Fibroblast of mammary gland (primary cell): Measurements from ENCODE around the gene TTLL5.

Experiments used
- DNase-seq: peaks from one replicate; pipeline ENCODE4 v3.0.0-alpha.2; 2010; ENCODE audit warnings: low read depth
- H3K4me3 ChIP-seq: 2 replicates; pipeline ENCODE4 v1.5.1; 2011; ENCODE audit warnings: low read depth, mild to moderate bottlenecking, low read length, moderate library complexity; ENCODE audit not compliant: control insufficient read depth
- TF ChIP-seq, protein P1 (sequence below): conservative IDR thresholded peaks from 2 replicates; pipeline ENCODE4 v1.5.1; 2011; ENCODE audit warnings: low read depth, low read length, inconsistent platforms; ENCODE audit not compliant: control insufficient read depth, insufficient read depth

TTLL5 gene

GRCh38 chr14:75996488-75996887 lies 335.4 kb downstream of the TTLL5 start:
- DNase-seq, result no peak
- TF ChIP-seq, protein P1, sequence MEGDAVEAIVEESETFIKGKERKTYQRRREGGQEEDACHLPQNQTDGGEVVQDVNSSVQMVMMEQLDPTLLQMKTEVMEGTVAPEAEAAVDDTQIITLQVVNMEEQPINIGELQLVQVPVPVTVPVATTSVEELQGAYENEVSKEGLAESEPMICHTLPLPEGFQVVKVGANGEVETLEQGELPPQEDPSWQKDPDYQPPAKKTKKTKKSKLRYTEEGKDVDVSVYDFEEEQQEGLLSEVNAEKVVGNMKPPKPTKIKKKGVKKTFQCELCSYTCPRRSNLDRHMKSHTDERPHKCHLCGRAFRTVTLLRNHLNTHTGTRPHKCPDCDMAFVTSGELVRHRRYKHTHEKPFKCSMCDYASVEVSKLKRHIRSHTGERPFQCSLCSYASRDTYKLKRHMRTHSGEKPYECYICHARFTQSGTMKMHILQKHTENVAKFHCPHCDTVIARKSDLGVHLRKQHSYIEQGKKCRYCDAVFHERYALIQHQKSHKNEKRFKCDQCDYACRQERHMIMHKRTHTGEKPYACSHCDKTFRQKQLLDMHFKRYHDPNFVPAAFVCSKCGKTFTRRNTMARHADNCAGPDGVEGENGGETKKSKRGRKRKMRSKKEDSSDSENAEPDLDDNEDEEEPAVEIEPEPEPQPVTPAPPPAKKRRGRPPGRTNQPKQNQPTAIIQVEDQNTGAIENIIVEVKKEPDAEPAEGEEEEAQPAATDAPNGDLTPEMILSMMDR, result no peak
- H3K4me3 ChIP-seq, result no peak overlapping the region

DNA sequence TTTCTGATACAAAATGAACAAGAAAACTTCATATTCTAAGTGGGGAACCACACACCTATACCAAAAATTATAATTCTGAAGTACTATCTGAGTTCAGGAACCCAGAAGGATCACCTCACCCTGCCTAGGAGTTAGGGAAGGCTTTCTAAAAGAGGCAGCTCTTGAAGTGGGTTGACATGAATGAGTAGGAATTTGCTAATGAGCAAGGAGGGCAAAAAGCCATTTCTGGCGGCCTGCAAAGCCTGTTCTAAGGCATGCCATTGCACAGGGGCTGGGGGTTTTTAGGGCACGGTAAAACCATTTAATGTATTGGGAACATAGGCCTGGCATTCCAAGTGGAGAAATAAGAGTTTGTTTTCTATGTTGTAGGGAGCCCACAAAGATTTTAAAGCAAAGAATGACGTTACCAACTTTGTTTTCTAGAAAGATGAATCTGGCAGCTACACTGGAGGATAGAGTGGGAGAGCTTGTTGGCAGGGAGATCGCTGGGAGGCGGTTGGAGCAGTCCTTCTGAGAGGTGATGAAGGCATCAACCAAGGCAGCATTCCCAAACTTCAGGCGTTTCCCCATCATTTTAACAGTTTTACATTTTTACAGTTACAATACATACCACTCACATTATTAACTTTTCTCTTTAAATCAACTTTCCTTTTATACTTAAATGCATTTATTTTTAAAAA lies 338.6 kb downstream of the TTLL5 start:
- no peak for DNase-seq
- TF ChIP-seq, protein P1, result no peak
- no peak overlapping the region for H3K4me3 ChIP-seq

DNA sequence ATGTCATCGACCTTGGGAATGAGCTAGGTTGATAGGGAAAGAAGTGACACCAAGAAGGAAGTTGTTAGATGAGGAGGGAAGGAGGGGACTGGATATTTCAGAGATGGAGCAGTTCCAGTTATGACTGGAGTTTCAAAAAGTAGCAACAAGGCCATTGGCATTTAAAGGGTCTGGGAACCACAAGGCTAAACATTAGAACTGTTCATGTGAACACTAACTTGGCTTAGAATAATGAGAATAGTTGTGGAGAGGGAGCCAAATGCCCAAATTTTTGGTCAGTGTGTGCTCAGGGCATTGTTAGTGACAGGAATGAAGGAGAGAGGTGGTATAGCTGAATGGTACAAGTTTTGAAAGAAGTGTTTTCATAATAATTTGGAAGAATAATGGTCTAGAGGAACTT lies 341.3 kb downstream of the TTLL5 start:
- DNase-seq, result no peak
- TF ChIP-seq, protein P1, result no peak

More for the DNA sequence above, 341.3 kb downstream of the TTLL5 start:
- H3K4me3 ChIP-seq, result no peak overlapping the region
